HUES64 (cell line): Measurements from ENCODE around the gene PLCB2. TPM values are rescaled to one million over a fixed set of nuclear protein-coding genes. Genes with fewer than 3 reads are reported as not detected.

ENCODE experiments used
- H3K27ac ChIP-seq: 2 replicates; pipeline ENCODE4 v1.7.0; 2013; ENCODE audit warnings: low read depth, low read length, inconsistent platforms
- H3K27me3 ChIP-seq: 2 replicates; pipeline ENCODE4 v1.6.1; 2013; ENCODE audit warnings: mild to moderate bottlenecking, low read length; ENCODE audit not compliant: insufficient read depth
- H3K36me3 ChIP-seq: 2 replicates; pipeline ENCODE4 v1.6.1; 2013; ENCODE audit warnings: mild to moderate bottlenecking, low read length; ENCODE audit not compliant: insufficient read depth
- H3K4me1 ChIP-seq: 2 replicates; pipeline ENCODE4 v1.6.1; 2013; ENCODE audit warnings: mild to moderate bottlenecking, low read length, moderate library complexity; ENCODE audit not compliant: insufficient read depth
- H3K4me3 ChIP-seq: 2 replicates; pipeline ENCODE4 v1.5.1; 2013; ENCODE audit warnings: mild to moderate bottlenecking, low read length, moderate library complexity
- H3K9ac ChIP-seq: 2 replicates; pipeline ENCODE4 v1.6.1; 2013; ENCODE audit warnings: mild to moderate bottlenecking, low read depth, low read length
- H3K9me3 ChIP-seq: 2 replicates; pipeline ENCODE4 v1.6.1; 2013; ENCODE audit warnings: low read depth, low read length; ENCODE audit not compliant: insufficient read depth
- WGBS: fragments of 150-250, 120-280 bp; methylation state at CpG from one replicate; pipeline ENCODE4 v1.1.7; 2013; ENCODE audit warnings: missing lambda C conversion rate; 5-methylcytosine and 5-hydroxymethylcytosine counted together
- polyA plus RNA-seq, 2 experiments: library from polyadenylated mRNA; stranded (reverse); fragments of 50-300 nt; gene quantifications; one replicate each; pipeline ENCODE4 v1.2.3, GENCODE V29; 2013

PLCB2 gene, protein sequence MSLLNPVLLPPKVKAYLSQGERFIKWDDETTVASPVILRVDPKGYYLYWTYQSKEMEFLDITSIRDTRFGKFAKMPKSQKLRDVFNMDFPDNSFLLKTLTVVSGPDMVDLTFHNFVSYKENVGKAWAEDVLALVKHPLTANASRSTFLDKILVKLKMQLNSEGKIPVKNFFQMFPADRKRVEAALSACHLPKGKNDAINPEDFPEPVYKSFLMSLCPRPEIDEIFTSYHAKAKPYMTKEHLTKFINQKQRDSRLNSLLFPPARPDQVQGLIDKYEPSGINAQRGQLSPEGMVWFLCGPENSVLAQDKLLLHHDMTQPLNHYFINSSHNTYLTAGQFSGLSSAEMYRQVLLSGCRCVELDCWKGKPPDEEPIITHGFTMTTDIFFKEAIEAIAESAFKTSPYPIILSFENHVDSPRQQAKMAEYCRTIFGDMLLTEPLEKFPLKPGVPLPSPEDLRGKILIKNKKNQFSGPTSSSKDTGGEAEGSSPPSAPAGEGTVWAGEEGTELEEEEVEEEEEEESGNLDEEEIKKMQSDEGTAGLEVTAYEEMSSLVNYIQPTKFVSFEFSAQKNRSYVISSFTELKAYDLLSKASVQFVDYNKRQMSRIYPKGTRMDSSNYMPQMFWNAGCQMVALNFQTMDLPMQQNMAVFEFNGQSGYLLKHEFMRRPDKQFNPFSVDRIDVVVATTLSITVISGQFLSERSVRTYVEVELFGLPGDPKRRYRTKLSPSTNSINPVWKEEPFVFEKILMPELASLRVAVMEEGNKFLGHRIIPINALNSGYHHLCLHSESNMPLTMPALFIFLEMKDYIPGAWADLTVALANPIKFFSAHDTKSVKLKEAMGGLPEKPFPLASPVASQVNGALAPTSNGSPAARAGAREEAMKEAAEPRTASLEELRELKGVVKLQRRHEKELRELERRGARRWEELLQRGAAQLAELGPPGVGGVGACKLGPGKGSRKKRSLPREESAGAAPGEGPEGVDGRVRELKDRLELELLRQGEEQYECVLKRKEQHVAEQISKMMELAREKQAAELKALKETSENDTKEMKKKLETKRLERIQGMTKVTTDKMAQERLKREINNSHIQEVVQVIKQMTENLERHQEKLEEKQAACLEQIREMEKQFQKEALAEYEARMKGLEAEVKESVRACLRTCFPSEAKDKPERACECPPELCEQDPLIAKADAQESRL
- 7.3 TPM for polyA plus RNA-seq (2013, experiment 1 of 2)
- 11.2 TPM for polyA plus RNA-seq (2013, experiment 2 of 2)

- WGBS: 36% methylated on average over 13 of the region's 15 CpGs
- H3K4me1 ChIP-seq: peaks cover 26% of the 10 kb centered on the region
- H3K4me3 ChIP-seq: 0 out of 2 replicates have a peak within 1 kb of the TSS, but pooled peaks have one; percentile 18
- H3K27me3 ChIP-seq: peaks cover 18% of the 10 kb centered on the region; the same call in 1 of the 2 replicates
- no peaks in the 10 kb centered on the region for H3K36me3 ChIP-seq
- no peaks in the 10 kb centered on the region for H3K9me3 ChIP-seq
- peak within 1 kb of the TSS; percentile 21; the same call in 1 of the 2 replicates for H3K9ac ChIP-seq
- no peak within 1 kb of the TSS for H3K27ac ChIP-seq
These were observed at the start of gene PLCB2 for GRCh38 chr15:40307421-40308211. TSS of gene PLCB2 (minus strand) at chr15:40307935. CDS start at chr15:40307672, 263 bp downstream.

- H3K27me3 ChIP-seq: peaks cover 49% of the 10 kb centered on the region
- no CpG with 5 or more reads among the region's 1 CpG for WGBS
- H3K4me3 ChIP-seq: peak overlapping the region; percentile 65
- H3K9me3 ChIP-seq: no peaks in the 10 kb centered on the region
- no peaks in the 10 kb centered on the region for H3K36me3 ChIP-seq
- H3K4me1 ChIP-seq: peaks cover 17% of the 10 kb centered on the region
- H3K9ac ChIP-seq: no peak overlapping the region
- no peak overlapping the region for H3K27ac ChIP-seq
These were observed 49.5 kb upstream of the PLCB2 start for GRCh38 chr15:40357246-40357645.

- peaks cover 42% of the 10 kb centered on the region for H3K27me3 ChIP-seq
- H3K9ac ChIP-seq: no peak overlapping the region
- H3K4me3 ChIP-seq: no peak overlapping the region
- no peaks in the 10 kb centered on the region for H3K9me3 ChIP-seq
- no peak overlapping the region for H3K27ac ChIP-seq
- 98% methylated on average over 4 of the region's 5 CpGs for WGBS
- H3K4me1 ChIP-seq: peaks cover 17% of the 10 kb centered on the region
- H3K36me3 ChIP-seq: no peaks in the 10 kb centered on the region
These were observed 48.3 kb upstream of the PLCB2 start for GRCh38 chr15:40355976-40356585.

- Histone ChIP-seq H3K27ac (no peak overlapping the region), H3K9ac (no peak overlapping the region), H3K27me3 (peaks cover 29% of the 10 kb centered on the region), H3K36me3 (no peaks in the 10 kb centered on the region), H3K4me3 (no peak overlapping the region), H3K4me1 (peaks cover 17% of the 10 kb centered on the region), H3K9me3 (no peaks in the 10 kb centered on the region)
- WGBS: 34% methylated on average over 9 of the region's 9 CpGs
These were observed 46.9 kb upstream of the PLCB2 start for GRCh38 chr15:40354408-40355171.

- Histone ChIP-seq H3K4me3 (no peak overlapping the region), H3K27ac (no peak overlapping the region), H3K9ac (no peak overlapping the region), H3K4me1 (peaks cover 17% of the 10 kb centered on the region), H3K9me3 (no peaks in the 10 kb centered on the region), H3K36me3 (no peaks in the 10 kb centered on the region), H3K27me3 (peaks cover 20% of the 10 kb centered on the region)
- 83% methylated on average over 5 of the region's 5 CpGs for WGBS
These were observed 46.0 kb upstream of the PLCB2 start for GRCh38 chr15:40353697-40354096.

DNA sequence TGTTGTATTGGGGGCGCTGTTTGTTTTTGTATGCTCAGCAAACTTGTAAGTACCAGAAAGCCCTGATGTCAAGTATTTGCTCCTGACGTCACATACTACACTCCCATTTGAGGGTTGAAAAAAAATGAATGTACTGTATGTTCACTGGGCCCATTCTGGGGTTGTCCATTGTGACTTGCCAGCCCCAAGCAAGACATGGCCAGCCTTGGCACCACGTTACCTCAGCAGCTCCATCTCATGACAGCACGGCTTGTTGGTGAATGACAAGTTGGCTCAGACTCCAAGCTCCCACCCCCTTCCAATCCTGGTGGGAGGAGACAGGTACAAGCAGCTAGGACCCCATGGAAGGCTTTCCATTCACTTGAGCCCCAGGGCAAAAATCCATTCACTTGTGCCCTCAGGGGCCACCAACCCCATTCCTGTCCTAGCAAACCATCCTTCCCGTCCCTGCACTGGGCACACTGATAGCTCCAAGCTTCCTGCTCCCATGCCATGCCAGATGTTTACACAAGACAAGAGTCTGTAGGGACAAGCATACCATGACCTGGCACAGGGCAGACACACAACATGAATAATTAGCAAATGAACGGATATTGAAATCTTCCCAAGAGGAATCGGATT is 44.7 kb upstream of the PLCB2 start:
- no peak overlapping the region for H3K9ac ChIP-seq
- no peaks in the 10 kb centered on the region for H3K36me3 ChIP-seq
- H3K4me3 ChIP-seq: no peak overlapping the region
- H3K27me3 ChIP-seq: peaks cover 16% of the 10 kb centered on the region
- H3K9me3 ChIP-seq: no peaks in the 10 kb centered on the region
- WGBS: 91% methylated on average over 6 of the region's 7 CpGs
- H3K4me1 ChIP-seq: peaks cover 13% of the 10 kb centered on the region
- H3K27ac ChIP-seq: no peak overlapping the region

GRCh38 chr15:40349163-40349562 is 41.4 kb upstream of the PLCB2 start:
- Histone ChIP-seq H3K9me3 (no peaks in the 10 kb centered on the region), H3K27ac (no peak overlapping the region), H3K27me3 (0 out of 2 replicates have a peak, but pooled peaks cover 3% of the 10 kb centered on the region), H3K9ac (no peak overlapping the region), H3K4me3 (no peak overlapping the region), H3K4me1 (peaks cover 5% of the 10 kb centered on the region), H3K36me3 (no peaks in the 10 kb centered on the region)
- 96% methylated on average over 5 of the region's 5 CpGs for WGBS

GRCh38 chr15:40348474-40348870 is 40.7 kb upstream of the PLCB2 start:
- Histone ChIP-seq H3K4me3 (no peak overlapping the region), H3K4me1 (no peaks in the 10 kb centered on the region), H3K27me3 (0 out of 2 replicates have a peak, but pooled peaks cover 3% of the 10 kb centered on the region), H3K9ac (no peak overlapping the region), H3K9me3 (no peaks in the 10 kb centered on the region), H3K36me3 (no peaks in the 10 kb centered on the region), H3K27ac (no peak overlapping the region)
- WGBS: 90% methylated on average over 5 of the region's 5 CpGs
